Measurements from ENCODE around the gene ZNF70. TPM values are rescaled to one million over a fixed set of nuclear protein-coding genes. Genes with fewer than 3 reads are reported as not detected.
A peak's percentile ranks its signal among the peaks of the same experiment; 100 is the strongest.

The ZNF70 gene
- total and polyA plus RNA-seq, 2 of the 13 experiments (the other 11 are each of a cell fraction or from before 2014, with no cell fraction given): 0.62 to 3.6 TPM

DNA sequence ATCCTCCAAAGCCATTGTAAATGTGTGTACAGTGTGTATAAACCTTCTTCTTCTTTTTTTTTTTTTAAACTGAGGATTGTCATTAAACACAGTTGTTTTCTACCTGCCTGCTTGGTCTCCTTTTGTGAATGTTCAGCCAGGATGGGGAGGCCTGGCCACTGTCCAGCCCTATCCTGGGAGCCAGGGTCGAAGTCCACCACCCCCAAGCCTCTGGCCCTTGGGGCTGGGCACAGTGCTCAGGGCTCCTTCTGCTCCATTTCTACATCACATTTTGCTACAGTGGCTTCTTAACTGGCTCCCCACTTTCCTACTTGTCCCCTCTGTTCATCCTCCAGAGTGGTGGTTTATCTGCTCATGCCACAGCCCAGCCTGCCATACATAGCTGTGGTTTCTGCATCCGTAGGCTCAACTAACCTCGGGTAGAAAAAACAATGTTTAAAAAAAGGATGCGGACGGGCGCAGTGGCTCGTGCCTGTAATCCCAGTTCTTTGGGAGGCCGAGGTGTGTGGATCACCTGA lies 33.4 kb upstream of the ZNF70 start (continued):
- TF ChIP-seq, protein P1, sequence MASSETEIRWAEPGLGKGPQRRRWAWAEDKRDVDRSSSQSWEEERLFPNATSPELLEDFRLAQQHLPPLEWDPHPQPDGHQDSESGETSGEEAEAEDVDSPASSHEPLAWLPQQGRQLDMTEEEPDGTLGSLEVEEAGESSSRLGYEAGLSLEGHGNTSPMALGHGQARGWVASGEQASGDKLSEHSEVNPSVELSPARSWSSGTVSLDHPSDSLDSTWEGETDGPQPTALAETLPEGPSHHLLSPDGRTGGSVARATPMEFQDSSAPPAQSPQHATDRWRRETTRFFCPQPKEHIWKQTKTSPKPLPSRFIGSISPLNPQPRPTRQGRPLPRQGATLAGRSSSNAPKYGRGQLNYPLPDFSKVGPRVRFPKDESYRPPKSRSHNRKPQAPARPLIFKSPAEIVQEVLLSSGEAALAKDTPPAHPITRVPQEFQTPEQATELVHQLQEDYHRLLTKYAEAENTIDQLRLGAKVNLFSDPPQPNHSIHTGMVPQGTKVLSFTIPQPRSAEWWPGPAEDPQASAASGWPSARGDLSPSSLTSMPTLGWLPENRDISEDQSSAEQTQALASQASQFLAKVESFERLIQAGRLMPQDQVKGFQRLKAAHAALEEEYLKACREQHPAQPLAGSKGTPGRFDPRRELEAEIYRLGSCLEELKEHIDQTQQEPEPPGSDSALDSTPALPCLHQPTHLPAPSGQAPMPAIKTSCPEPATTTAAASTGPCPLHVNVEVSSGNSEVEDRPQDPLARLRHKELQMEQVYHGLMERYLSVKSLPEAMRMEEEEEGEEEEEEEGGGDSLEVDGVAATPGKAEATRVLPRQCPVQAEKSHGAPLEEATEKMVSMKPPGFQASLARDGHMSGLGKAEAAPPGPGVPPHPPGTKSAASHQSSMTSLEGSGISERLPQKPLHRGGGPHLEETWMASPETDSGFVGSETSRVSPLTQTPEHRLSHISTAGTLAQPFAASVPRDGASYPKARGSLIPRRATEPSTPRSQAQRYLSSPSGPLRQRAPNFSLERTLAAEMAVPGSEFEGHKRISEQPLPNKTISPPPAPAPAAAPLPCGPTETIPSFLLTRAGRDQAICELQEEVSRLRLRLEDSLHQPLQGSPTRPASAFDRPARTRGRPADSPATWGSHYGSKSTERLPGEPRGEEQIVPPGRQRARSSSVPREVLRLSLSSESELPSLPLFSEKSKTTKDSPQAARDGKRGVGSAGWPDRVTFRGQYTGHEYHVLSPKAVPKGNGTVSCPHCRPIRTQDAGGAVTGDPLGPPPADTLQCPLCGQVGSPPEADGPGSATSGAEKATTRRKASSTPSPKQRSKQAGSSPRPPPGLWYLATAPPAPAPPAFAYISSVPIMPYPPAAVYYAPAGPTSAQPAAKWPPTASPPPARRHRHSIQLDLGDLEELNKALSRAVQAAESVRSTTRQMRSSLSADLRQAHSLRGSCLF (CRISPR knock-in tag; IDR thresholded peaks at IDR 0.05; ENCODE audit: borderline replicate concordance): no peak
- TF ChIP-seq, protein P2, sequence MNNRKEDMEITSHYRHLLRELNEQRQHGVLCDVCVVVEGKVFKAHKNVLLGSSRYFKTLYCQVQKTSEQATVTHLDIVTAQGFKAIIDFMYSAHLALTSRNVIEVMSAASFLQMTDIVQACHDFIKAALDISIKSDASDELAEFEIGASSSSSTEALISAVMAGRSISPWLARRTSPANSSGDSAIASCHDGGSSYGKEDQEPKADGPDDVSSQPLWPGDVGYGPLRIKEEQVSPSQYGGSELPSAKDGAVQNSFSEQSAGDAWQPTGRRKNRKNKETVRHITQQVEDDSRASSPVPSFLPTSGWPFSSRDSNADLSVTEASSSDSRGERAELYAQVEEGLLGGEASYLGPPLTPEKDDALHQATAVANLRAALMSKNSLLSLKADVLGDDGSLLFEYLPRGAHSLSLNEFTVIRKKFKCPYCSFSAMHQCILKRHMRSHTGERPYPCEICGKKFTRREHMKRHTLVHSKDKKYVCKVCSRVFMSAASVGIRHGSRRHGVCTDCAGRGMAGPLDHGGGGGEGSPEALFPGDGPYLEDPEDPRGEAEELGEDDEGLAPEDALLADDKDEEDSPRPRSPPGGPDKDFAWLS (CRISPR knock-in tag; IDR thresholded peaks at IDR 0.05; ENCODE audit: borderline replicate concordance): no peak
- TF ChIP-seq PHF21A (CRISPR knock-in tag; IDR thresholded peaks at IDR 0.05): peak; percentile 86
- TF ChIP-seq NFE2 (CRISPR knock-in tag; IDR thresholded peaks at IDR 0.05): no peak
- TF ChIP-seq POLR2G (IDR thresholded peaks at IDR 0.05; ENCODE audit: low read depth, low read length): 0 out of 2 replicates have a peak, but pooled peaks have one; percentile 28
- TF ChIP-seq, protein P3, sequence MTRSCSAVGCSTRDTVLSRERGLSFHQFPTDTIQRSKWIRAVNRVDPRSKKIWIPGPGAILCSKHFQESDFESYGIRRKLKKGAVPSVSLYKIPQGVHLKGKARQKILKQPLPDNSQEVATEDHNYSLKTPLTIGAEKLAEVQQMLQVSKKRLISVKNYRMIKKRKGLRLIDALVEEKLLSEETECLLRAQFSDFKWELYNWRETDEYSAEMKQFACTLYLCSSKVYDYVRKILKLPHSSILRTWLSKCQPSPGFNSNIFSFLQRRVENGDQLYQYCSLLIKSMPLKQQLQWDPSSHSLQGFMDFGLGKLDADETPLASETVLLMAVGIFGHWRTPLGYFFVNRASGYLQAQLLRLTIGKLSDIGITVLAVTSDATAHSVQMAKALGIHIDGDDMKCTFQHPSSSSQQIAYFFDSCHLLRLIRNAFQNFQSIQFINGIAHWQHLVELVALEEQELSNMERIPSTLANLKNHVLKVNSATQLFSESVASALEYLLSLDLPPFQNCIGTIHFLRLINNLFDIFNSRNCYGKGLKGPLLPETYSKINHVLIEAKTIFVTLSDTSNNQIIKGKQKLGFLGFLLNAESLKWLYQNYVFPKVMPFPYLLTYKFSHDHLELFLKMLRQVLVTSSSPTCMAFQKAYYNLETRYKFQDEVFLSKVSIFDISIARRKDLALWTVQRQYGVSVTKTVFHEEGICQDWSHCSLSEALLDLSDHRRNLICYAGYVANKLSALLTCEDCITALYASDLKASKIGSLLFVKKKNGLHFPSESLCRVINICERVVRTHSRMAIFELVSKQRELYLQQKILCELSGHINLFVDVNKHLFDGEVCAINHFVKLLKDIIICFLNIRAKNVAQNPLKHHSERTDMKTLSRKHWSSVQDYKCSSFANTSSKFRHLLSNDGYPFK (CRISPR knock-in tag; IDR thresholded peaks at IDR 0.05; ENCODE audit: borderline replicate concordance): no peak; the same call in 1 of the 2 replicates
- TF ChIP-seq KLF11 (CRISPR knock-in tag; IDR thresholded peaks at IDR 0.05): no peak
- 0 out of 2 replicates have a peak, but pooled peaks have one; percentile 54 for TF ChIP-seq ZFP1 (CRISPR knock-in tag; IDR thresholded peaks at IDR 0.05)
- TF ChIP-seq SAP130 (CRISPR knock-in tag; IDR thresholded peaks at IDR 0.05; ENCODE audit: low read depth): peak; percentile 61; the same call in 1 of the 2 replicates
- 0 out of 2 replicates have a peak, but pooled peaks have one; percentile 33 for TF ChIP-seq NCOA2 (CRISPR knock-in tag; IDR thresholded peaks at IDR 0.05)
- peak; percentile 24; the same call in 1 of the 2 replicates for TF ChIP-seq MIER3 (CRISPR knock-in tag; IDR thresholded peaks at IDR 0.05; ENCODE audit: borderline replicate concordance)
- TF ChIP-seq, protein P4, sequence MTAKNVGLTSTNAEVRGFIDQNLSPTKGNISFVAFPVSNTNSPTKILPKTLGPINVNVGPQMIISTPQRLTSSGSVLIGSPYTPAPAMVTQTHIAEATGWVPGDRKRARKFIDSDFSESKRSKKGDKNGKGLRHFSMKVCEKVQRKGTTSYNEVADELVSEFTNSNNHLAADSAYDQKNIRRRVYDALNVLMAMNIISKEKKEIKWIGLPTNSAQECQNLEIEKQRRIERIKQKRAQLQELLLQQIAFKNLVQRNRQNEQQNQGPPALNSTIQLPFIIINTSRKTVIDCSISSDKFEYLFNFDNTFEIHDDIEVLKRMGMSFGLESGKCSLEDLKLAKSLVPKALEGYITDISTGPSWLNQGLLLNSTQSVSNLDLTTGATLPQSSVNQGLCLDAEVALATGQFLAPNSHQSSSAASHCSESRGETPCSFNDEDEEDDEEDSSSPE (CRISPR knock-in tag; IDR thresholded peaks at IDR 0.05): no peak
- TF ChIP-seq ZNF331 (CRISPR knock-in tag; IDR thresholded peaks at IDR 0.05): peak; percentile 57; the same call in 1 of the 2 replicates
- no peak for TF ChIP-seq SMAD1 (CRISPR knock-in tag; IDR thresholded peaks at IDR 0.05; ENCODE audit: borderline replicate concordance, low read depth)
- TF ChIP-seq MTA1 (CRISPR knock-in tag; IDR thresholded peaks at IDR 0.05; ENCODE audit: borderline replicate concordance): peak; percentile 52; the same call in 1 of the 2 replicates
- peak; percentile 63 for TF ChIP-seq ZNF501 (CRISPR knock-in tag; IDR thresholded peaks at IDR 0.05)
- 0 out of 2 replicates have a peak, but pooled peaks have one; percentile 39 for TF ChIP-seq MIER2 (CRISPR knock-in tag; IDR thresholded peaks at IDR 0.05)
- no peak for TF ChIP-seq SRSF1 (optimal IDR thresholded peaks at IDR 0.05; ENCODE audit: low read depth, low read length)
